ENCODE results near the gene UGT1A4. TPM values are rescaled to one million over a fixed set of nuclear protein-coding genes. Genes with fewer than 3 reads are reported as not detected.

Gene UGT1A4
- total RNA-seq, 4 donors from 2014 or later = 7.5 to 12.9 (median 12.3) TPM; not detected in 1

DNA sequence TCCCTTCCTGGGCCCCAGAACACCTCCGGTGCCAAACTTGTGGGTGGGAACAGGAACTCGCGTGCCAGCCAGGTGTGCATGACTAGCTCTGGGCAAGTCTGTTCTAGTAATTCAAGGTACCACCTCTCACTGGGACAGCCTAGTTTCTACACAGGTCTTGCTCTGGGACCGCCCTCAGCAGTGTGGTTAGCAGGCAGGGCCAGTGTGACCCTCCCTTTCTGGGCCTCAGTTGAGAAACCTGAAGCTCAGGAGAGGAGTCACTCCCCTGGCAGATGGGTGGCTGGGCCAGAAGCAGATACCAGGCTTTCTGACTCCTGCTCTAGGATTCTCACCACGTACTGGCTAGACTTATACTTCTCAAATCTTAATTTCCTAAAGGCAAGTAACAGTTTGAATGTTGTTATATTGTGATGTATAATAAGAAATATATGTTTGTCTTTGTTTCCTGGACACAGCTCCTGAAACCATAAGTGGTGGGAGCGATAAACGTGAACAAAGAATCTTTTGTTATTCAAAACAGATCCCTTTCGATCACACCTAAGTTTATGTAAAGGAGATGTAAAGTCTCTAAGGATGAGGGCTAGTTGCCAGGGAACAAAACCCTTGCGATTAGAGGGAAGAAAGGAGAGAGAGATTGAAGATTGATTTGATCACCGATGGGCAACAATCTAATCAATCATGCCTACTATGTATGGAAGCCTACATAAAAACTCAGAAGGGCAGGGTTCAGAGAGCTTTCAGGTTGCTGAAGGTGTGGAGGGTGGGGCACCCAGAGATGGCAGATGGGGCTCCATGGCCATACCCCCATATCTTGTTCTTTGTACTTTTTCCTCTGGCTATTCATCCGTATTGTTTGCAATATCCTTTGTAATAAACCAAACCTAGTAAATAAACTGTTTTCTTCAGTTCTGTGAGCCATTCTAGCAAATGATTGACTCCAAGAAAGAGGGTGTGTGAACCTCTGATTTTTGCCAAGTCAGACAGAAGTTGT lies 26.8 kb upstream of the UGT1A4 start:
- peak in 2 of 3 donors; percentile 54 to 61 for DNase-seq
- no peaks in the 10 kb centered on the region for H3K27me3 ChIP-seq
- no peaks in the 10 kb centered on the region for H3K9me3 ChIP-seq
- no peaks in the 10 kb centered on the region for H3K36me3 ChIP-seq
- TF ChIP-seq, protein P1, sequence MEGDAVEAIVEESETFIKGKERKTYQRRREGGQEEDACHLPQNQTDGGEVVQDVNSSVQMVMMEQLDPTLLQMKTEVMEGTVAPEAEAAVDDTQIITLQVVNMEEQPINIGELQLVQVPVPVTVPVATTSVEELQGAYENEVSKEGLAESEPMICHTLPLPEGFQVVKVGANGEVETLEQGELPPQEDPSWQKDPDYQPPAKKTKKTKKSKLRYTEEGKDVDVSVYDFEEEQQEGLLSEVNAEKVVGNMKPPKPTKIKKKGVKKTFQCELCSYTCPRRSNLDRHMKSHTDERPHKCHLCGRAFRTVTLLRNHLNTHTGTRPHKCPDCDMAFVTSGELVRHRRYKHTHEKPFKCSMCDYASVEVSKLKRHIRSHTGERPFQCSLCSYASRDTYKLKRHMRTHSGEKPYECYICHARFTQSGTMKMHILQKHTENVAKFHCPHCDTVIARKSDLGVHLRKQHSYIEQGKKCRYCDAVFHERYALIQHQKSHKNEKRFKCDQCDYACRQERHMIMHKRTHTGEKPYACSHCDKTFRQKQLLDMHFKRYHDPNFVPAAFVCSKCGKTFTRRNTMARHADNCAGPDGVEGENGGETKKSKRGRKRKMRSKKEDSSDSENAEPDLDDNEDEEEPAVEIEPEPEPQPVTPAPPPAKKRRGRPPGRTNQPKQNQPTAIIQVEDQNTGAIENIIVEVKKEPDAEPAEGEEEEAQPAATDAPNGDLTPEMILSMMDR (IDR thresholded peaks at IDR 0.05) = no peak
- TF ChIP-seq POLR2A (IDR thresholded peaks at IDR 0.05) = no peak
- peak overlapping the region in 3 of 4 donors; percentile 59 to 84 (median 68) for H3K27ac ChIP-seq
- H3K4me3 ChIP-seq = peak overlapping the region in 2 of 4 donors; percentile 23 to 43
- peaks cover 0 to 31% (median 0%) of the 10 kb centered on the region in 4 donors for H3K4me1 ChIP-seq

DNA sequence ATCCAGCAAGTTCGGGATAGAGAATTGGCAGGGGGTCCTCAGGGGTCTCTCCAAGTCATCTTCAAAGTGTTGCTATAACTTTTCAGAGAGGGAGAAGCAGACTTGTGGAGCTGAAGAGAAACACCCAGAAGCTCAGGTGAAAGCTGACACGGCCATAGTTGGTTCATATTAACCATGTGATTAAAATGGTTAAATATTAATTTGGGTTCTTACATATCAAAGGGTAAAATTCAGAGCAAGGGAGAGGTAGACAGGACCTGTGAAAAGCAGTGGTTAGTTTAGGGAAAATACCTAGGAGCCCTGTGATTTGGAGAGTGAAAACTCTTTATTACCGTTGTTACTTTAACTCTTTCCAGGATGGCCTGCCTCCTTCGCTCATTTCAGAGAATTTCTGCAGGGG lies 25.9 kb upstream of the UGT1A4 start, which contains the start of gene UGT1A6:
Gene UGT1A6 (plus strand): TSS at position 243 of the 400 bp plus-strand sequence. CDS start 115 bp downstream, at position 358.
- no peaks in the 10 kb centered on the region for H3K9me3 ChIP-seq
- DNase-seq = no peak
- H3K27ac ChIP-seq = peak within 1 kb of the TSS in 3 of 4 donors; percentile 59 to 84 (median 68)
- H3K4me3 ChIP-seq = peak within 1 kb of the TSS in 2 of 4 donors; percentile 23 to 43
- TF ChIP-seq POLR2A (IDR thresholded peaks at IDR 0.05) = no peak
- TF ChIP-seq, protein P1 (IDR thresholded peaks at IDR 0.05) = no peak
- no peaks in the 10 kb centered on the region for H3K27me3 ChIP-seq
- H3K36me3 ChIP-seq = no peaks in the 10 kb centered on the region
- H3K4me1 ChIP-seq = peaks cover 0 to 31% (median 0%) of the 10 kb centered on the region in 4 donors

DNA sequence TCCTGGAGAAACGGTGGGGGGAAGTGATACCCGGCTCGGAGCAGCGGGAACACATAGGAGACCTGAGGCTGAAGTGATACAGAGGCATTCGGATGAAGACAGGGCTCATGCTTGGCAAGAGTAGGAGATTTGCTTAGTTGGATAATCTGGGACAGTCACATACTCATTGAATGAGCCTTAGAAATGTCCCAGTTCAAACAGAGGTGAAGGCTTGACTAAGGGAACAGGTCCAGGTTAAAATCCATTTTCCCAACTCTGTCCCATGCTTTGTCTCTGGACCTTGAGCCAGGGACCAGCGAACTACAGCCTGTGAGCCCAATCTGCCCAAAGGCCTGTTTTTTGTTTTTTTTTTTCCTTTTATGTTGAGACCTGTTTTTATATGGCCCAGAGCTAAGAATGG lies 24.6 kb upstream of the UGT1A4 start:
- H3K4me3 ChIP-seq = no peak overlapping the region
- no peak for DNase-seq
- H3K36me3 ChIP-seq = no peaks in the 10 kb centered on the region
- peaks cover 0 to 31% (median 0%) of the 10 kb centered on the region in 4 donors for H3K4me1 ChIP-seq
- no peaks in the 10 kb centered on the region for H3K27me3 ChIP-seq
- H3K9me3 ChIP-seq = no peaks in the 10 kb centered on the region
- no peak overlapping the region for H3K27ac ChIP-seq
- TF ChIP-seq, protein P1 (IDR thresholded peaks at IDR 0.05) = no peak
- TF ChIP-seq POLR2A (IDR thresholded peaks at IDR 0.05) = no peak

DNA sequence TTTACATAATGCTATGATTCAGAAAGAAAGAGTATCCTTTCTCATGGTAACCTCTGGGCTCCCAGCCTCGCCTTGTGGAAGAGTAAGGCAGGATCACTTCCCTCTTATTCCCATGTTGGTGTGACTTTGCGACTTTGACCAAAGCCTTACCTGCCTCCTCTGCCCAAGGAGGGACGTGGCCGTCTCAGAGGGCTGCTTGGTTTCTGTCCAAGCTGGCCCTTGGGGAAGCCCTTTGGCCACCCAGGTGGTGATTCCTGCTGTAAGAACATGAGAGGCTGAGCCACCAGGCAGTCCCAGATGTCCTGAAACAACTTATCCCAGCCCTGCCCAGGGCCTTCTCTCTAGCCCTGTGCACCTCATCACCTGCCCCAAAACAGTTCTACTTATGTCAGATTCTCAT lies 19.8 kb upstream of the UGT1A4 start:
- no peaks in the 10 kb centered on the region for H3K36me3 ChIP-seq
- no peak overlapping the region for H3K27ac ChIP-seq

DNA sequence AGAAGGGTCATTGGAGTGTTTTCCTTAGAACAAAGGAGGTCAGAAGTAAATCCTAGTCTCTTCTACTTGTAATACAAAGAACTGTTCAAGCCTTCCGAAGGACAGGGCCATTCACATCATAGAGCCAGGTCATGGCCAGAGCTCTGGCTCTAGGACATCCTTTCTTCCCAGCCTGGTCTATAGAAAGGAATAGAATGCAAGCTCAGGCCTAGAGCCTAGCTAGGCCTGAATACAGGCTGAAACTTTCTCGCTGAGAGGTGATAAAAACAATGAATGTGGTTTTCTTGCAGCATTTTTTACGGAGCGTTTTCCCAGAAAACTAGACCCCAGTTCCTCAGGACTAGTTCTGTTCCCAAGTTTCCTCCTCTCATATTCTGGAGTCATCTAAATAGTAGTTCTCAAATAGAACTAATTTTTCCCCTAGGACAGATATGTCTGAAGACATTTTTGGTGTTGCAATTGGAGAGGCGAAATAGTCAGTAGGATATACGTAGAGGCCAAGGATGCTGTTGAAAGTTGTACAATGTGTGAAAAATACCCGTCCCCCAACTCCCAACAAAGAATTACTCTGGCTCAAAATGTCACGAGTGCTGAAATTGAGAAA lies 19.0 kb upstream of the UGT1A4 start:
- Histone ChIP-seq H3K27ac (peak overlapping the region in 2 of 4 donors; percentile 40 to 48), H3K27me3 (no peaks in the 10 kb centered on the region)

More for the DNA sequence above, 19.8 kb upstream of the UGT1A4 start:
- Histone ChIP-seq H3K27me3 (no peaks in the 10 kb centered on the region), H3K4me3 (no peak overlapping the region), H3K9me3 (no peaks in the 10 kb centered on the region), H3K4me1 (peaks cover 0 to 8% (median 0%) of the 10 kb centered on the region in 4 donors)
- TF ChIP-seq POLR2A (IDR thresholded peaks at IDR 0.05) = no peak
- TF ChIP-seq, protein P1 (IDR thresholded peaks at IDR 0.05) = no peak
- no peak for DNase-seq

More for the DNA sequence above, 19.0 kb upstream of the UGT1A4 start:
- no peak for TF ChIP-seq POLR2A (IDR thresholded peaks at IDR 0.05)
- TF ChIP-seq, protein P1 (IDR thresholded peaks at IDR 0.05) = no peak
- peaks cover 0 to 3% (median 0%) of the 10 kb centered on the region in 4 donors for H3K4me1 ChIP-seq
- H3K4me3 ChIP-seq = no peak overlapping the region
- no peaks in the 10 kb centered on the region for H3K36me3 ChIP-seq
- no peak for DNase-seq
- no peaks in the 10 kb centered on the region for H3K9me3 ChIP-seq

All from Peyer's patch (tissue), 4 donors.